Uterus (tissue), 2 donors: Measurements from ENCODE around the gene PLEKHG3.
A peak's percentile ranks its signal among the peaks of the same experiment; 100 is the strongest.

ENCODE experiments used
- CTCF ChIP-seq, 4 experiments: fragments of 200-600 bp in 2 of 4; fragments of 450-650 bp in 2 of 4; sonication (generic) in 2 of 4; IDR thresholded peaks; one replicate each; pipeline ENCODE4 v1.5.1; 2016 to 2019; ENCODE audit warnings: antibody characterized with exemption in 4 of 4, mild to moderate bottlenecking in 2 of 4, moderate library complexity in 1 of 4
- POLR2A ChIP-seq, 2 donors: fragments of 450-650 bp; IDR thresholded peaks; one replicate each; pipeline ENCODE4 v1.6.1; 2016; ENCODE audit warnings: antibody characterized with exemption in 2 of 2, mild to moderate bottlenecking in 1 of 2, moderate library complexity in 1 of 2

DNA sequence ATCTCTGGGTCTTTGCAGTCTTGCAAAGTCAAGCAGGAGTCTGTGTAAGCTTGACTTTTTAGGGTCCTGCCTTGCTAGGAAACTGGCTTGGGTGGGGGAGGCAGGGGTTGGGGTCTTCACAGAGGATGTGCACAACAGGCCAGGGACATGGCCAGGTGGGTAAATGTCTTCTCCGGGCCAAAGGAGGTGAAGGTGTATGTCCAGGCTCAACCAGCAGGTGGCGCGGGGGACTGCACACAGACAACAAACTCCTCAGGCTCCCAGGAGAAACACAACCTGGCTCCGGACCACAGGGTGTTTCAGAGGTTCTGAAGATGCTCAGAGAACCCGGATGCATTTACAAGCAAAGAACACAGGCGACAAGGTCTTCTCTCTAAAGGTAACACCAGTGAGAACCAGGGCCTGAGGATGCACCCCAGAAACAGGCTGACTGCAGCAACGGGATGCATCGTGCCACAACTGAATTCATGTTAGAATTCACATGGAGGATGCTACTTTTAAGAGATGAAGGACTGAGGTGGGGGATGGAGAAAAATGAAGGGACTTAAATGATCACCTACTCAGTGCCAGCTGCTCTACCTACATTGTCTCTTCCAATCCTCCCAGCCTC lies 56.0 kb downstream of the PLEKHG3 start:
- peak in 3 of 4 experiments; percentile 6 to 34 (median 8) for TF ChIP-seq CTCF (IDR thresholded peaks at IDR 0.05)
- no peak for TF ChIP-seq POLR2A (IDR thresholded peaks at IDR 0.05)
